Natural killer cell treated with Interleukin-12 subunit alpha and Interleukin-12 subunit beta and Interleukin-15 and Interleukin-18, amount 100 ng/mL, for 72 hours (primary cell): ENCODE measurements around the gene SFRP5. TPM values are rescaled to one million over a fixed set of nuclear protein-coding genes. Genes with fewer than 3 reads are reported as not detected.

Experiments used
- ATAC-seq, 2 donors: fragments of 150-1000 bp; cut with Tn5 transposase in 1 of 2; sonication (Bioruptor Pico), chemical (Tn5 transposase) in 1 of 2; 2 replicates each; pipeline ENCODE4 v1.10.0; 2021
- DNase-seq: peaks from one replicate; pipeline ENCODE4 v3.0.0; 2022; ENCODE audit warnings: low spot score
- H3K27ac Mint-ChIP-seq, 2 donors: 1 replicate in 1 of 2; 2 replicates in 1 of 2; pipeline ENCODE4 v1.8.0; 2022; ENCODE audit warnings: mixed read lengths in 2 of 2, mild to moderate bottlenecking in 1 of 2, moderate library complexity in 1 of 2
- H3K27me3 Mint-ChIP-seq, 2 donors: 1 replicate in 1 of 2; 2 replicates in 1 of 2; pipeline ENCODE4 v1.8.0; 2022; ENCODE audit warnings: mixed read lengths in 2 of 2
- H3K36me3 Mint-ChIP-seq: one replicate; pipeline ENCODE4 v1.8.0; 2022; ENCODE audit warnings: mixed read lengths
- H3K4me1 Mint-ChIP-seq, 2 donors: 1 replicate in 1 of 2; 2 replicates in 1 of 2; pipeline ENCODE4 v1.8.0; 2022; ENCODE audit warnings: low read depth in 2 of 2, mixed read lengths in 2 of 2, mild to moderate bottlenecking in 1 of 2
- H3K4me3 Mint-ChIP-seq: one replicate; pipeline ENCODE4 v1.8.0; 2022; ENCODE audit warnings: mixed read lengths
- H3K9me3 Mint-ChIP-seq: 2 replicates; pipeline ENCODE4 v1.8.0; 2022; ENCODE audit warnings: mixed read lengths
- total RNA-seq, 2 donors: library from RNA; stranded (reverse); gene quantifications; one replicate each; pipeline ENCODE4 v1.2.3, GENCODE V29; 2022

Gene SFRP5
- total RNA-seq, 2 donors from 2014 or later, result not detected

GRCh38 chr10:97766106-97766810 is 5.5 kb downstream of the SFRP5 start:
- Mint-ChIP-seq H3K9me3 (no peaks in the 10 kb centered on the region), H3K27me3 (peaks cover 13 to 22% of the 10 kb centered on the region in 2 donors)

GRCh38 chr10:97765201-97765600 is 6.6 kb downstream of the SFRP5 start:
- H3K4me3 Mint-ChIP-seq, result no peak overlapping the region
- H3K27me3 Mint-ChIP-seq, result peaks cover 5 to 11% of the 10 kb centered on the region in 2 donors
- no peaks in the 10 kb centered on the region for H3K9me3 Mint-ChIP-seq
- H3K36me3 Mint-ChIP-seq, result no peaks in the 10 kb centered on the region
- H3K27ac Mint-ChIP-seq, result peak overlapping the region in 1 of 2 donors; percentile 49
- DNase-seq (peak; percentile 28), ATAC-seq (no peak)
- H3K4me1 Mint-ChIP-seq, result peaks cover 0 to 3% of the 10 kb centered on the region in 2 donors

More at GRCh38 chr10:97766106-97766810, 5.5 kb downstream of the SFRP5 start:
- Mint-ChIP-seq H3K36me3 (no peaks in the 10 kb centered on the region), H3K27ac (no peak overlapping the region), H3K4me3 (no peak overlapping the region), H3K4me1 (peaks cover 0 to 7% of the 10 kb centered on the region in 2 donors)
- DNase-seq, result no peak
- ATAC-seq, result no peak

GRCh38 chr10:97764519-97764931 is 7.3 kb downstream of the SFRP5 start:
- Mint-ChIP-seq H3K4me1 (peaks cover 0 to 2% of the 10 kb centered on the region in 2 donors), H3K27me3 (peaks cover 2 to 6% of the 10 kb centered on the region in 2 donors), H3K9me3 (no peaks in the 10 kb centered on the region), H3K4me3 (no peak overlapping the region), H3K27ac (peak overlapping the region in 1 of 2 donors; percentile 49), H3K36me3 (no peaks in the 10 kb centered on the region)
- ATAC-seq (no peak), DNase-seq (no peak)

- Mint-ChIP-seq H3K27me3 (peaks cover 0 to under 1% of the 10 kb centered on the region in 2 donors), H3K9me3 (no peaks in the 10 kb centered on the region)
- no peak for ATAC-seq
These were observed 7.9 kb downstream of the SFRP5 start for GRCh38 chr10:97763947-97764346.

GRCh38 chr10:97763411-97763810 is 8.4 kb downstream of the SFRP5 start:
- Mint-ChIP-seq H3K27me3 (no peaks in the 10 kb centered on the region), H3K4me1 (peaks cover 0 to 2% of the 10 kb centered on the region in 2 donors), H3K9me3 (no peaks in the 10 kb centered on the region), H3K4me3 (no peak overlapping the region), H3K27ac (no peak overlapping the region), H3K36me3 (no peaks in the 10 kb centered on the region)
- no peak for DNase-seq
- no peak for ATAC-seq

More at GRCh38 chr10:97763947-97764346, 7.9 kb downstream of the SFRP5 start:
- H3K36me3 Mint-ChIP-seq, result no peaks in the 10 kb centered on the region
- H3K4me1 Mint-ChIP-seq, result peaks cover 0 to 2% of the 10 kb centered on the region in 2 donors
- H3K4me3 Mint-ChIP-seq, result no peak overlapping the region
- no peak overlapping the region for H3K27ac Mint-ChIP-seq
- no peak for DNase-seq

GRCh38 chr10:97762816-97763215 is 9.0 kb downstream of the SFRP5 start:
- no peak overlapping the region for H3K4me3 Mint-ChIP-seq
- ATAC-seq (no peak), DNase-seq (no peak)
- no peaks in the 10 kb centered on the region for H3K27me3 Mint-ChIP-seq
- H3K36me3 Mint-ChIP-seq, result no peaks in the 10 kb centered on the region
- no peaks in the 10 kb centered on the region for H3K9me3 Mint-ChIP-seq
- H3K27ac Mint-ChIP-seq, result no peak overlapping the region
- H3K4me1 Mint-ChIP-seq, result peaks cover 0 to 2% of the 10 kb centered on the region in 2 donors

- DNase-seq (peak; percentile 46), ATAC-seq (no peak)
- Mint-ChIP-seq H3K9me3 (no peaks in the 10 kb centered on the region), H3K4me3 (no peak overlapping the region), H3K4me1 (peaks cover 0 to 4% of the 10 kb centered on the region in 2 donors), H3K27me3 (no peaks in the 10 kb centered on the region), H3K27ac (no peak overlapping the region), H3K36me3 (no peaks in the 10 kb centered on the region)
These were observed 9.7 kb downstream of the SFRP5 start for GRCh38 chr10:97762056-97762455.

GRCh38 chr10:97761331-97761865 is 10.4 kb downstream of the SFRP5 start:
- H3K4me3 Mint-ChIP-seq, result no peak overlapping the region
- peaks cover 0 to 4% of the 10 kb centered on the region in 2 donors for H3K4me1 Mint-ChIP-seq
- no peaks in the 10 kb centered on the region for H3K9me3 Mint-ChIP-seq
- ATAC-seq (no peak), DNase-seq (peak; percentile 58)
- H3K27ac Mint-ChIP-seq, result no peak overlapping the region
- no peaks in the 10 kb centered on the region for H3K36me3 Mint-ChIP-seq
- H3K27me3 Mint-ChIP-seq, result no peaks in the 10 kb centered on the region

GRCh38 chr10:97760461-97761257 is 11.1 kb downstream of the SFRP5 start:
- Mint-ChIP-seq H3K27me3 (no peaks in the 10 kb centered on the region), H3K4me3 (no peak overlapping the region), H3K4me1 (peaks cover 0 to 4% of the 10 kb centered on the region in 2 donors), H3K9me3 (no peaks in the 10 kb centered on the region), H3K36me3 (no peaks in the 10 kb centered on the region), H3K27ac (no peak overlapping the region)
- ATAC-seq (no peak), DNase-seq (peak; percentile 46)

GRCh38 chr10:97759946-97760345 is 11.9 kb downstream of the SFRP5 start:
- Mint-ChIP-seq H3K27me3 (no peaks in the 10 kb centered on the region), H3K9me3 (no peaks in the 10 kb centered on the region), H3K4me1 (peaks cover 0 to 4% of the 10 kb centered on the region in 2 donors), H3K27ac (no peak overlapping the region), H3K36me3 (peaks cover 3% of the 10 kb centered on the region), H3K4me3 (no peak overlapping the region)
- ATAC-seq, result no peak
- DNase-seq, result peak; percentile 28

GRCh38 chr10:97759158-97759887 is 12.5 kb downstream of the SFRP5 start:
- no peaks in the 10 kb centered on the region for H3K27me3 Mint-ChIP-seq
- DNase-seq (peak; percentile 62), ATAC-seq (peak; percentile 56 to 76)
- H3K9me3 Mint-ChIP-seq, result no peaks in the 10 kb centered on the region
- no peak overlapping the region for H3K27ac Mint-ChIP-seq
- no peak overlapping the region for H3K4me3 Mint-ChIP-seq
- H3K4me1 Mint-ChIP-seq, result peaks cover 0 to 4% of the 10 kb centered on the region in 2 donors
- peaks cover 7% of the 10 kb centered on the region for H3K36me3 Mint-ChIP-seq

GRCh38 chr10:97757471-97757870 is 14.3 kb downstream of the SFRP5 start:
- Mint-ChIP-seq H3K27me3 (no peaks in the 10 kb centered on the region), H3K36me3 (peaks cover 7% of the 10 kb centered on the region), H3K4me3 (no peak overlapping the region), H3K9me3 (no peaks in the 10 kb centered on the region), H3K4me1 (peaks cover 0 to 4% of the 10 kb centered on the region in 2 donors), H3K27ac (no peak overlapping the region)
- ATAC-seq (no peak), DNase-seq (peak; percentile 16)

- Mint-ChIP-seq H3K27ac (no peak overlapping the region), H3K36me3 (peaks cover 17% of the 10 kb centered on the region), H3K4me3 (no peak overlapping the region), H3K27me3 (no peaks in the 10 kb centered on the region), H3K9me3 (no peaks in the 10 kb centered on the region), H3K4me1 (peaks cover 0 to 4% of the 10 kb centered on the region in 2 donors)
- DNase-seq, result peak; percentile 28
- no peak for ATAC-seq
These were observed 16.1 kb downstream of the SFRP5 start for GRCh38 chr10:97755718-97756117.
